Lower lobe of right lung (tissue), 2 donors: Measurements from ENCODE around the gene ANO10. TPM values are rescaled to one million over a fixed set of nuclear protein-coding genes. Genes with fewer than 3 reads are reported as not detected.

Source experiments
- ATAC-seq, 2 donors: fragments of 200-7000 bp; cut with Tn5 transposase; one replicate each; pipeline ENCODE4 v1.9.1; 2020 to 2022; ENCODE audit warnings: mild to moderate bottlenecking in 2 of 2, moderate library complexity in 2 of 2
- DNase-seq: peaks from one replicate; pipeline ENCODE4 v3.0.0-alpha.2; 2020
- H3K27ac ChIP-seq: fragments of 200-600 bp; one replicate; pipeline ENCODE4 v1.8.0; 2022
- H3K27me3 ChIP-seq: fragments of 200-600 bp; one replicate; pipeline ENCODE4 v1.8.0; 2022; ENCODE audit warnings: low read depth
- H3K36me3 ChIP-seq: fragments of 200-600 bp; one replicate; pipeline ENCODE4 v1.8.0; 2022; ENCODE audit warnings: mild to moderate bottlenecking
- H3K4me1 ChIP-seq: fragments of 200-600 bp; one replicate; pipeline ENCODE4 v1.8.0; 2022
- H3K4me3 ChIP-seq: fragments of 200-600 bp; one replicate; pipeline ENCODE4 v1.8.0; 2022; ENCODE audit warnings: mild to moderate bottlenecking
- H3K9me3 ChIP-seq: fragments of 200-600 bp; one replicate; pipeline ENCODE4 v1.8.0; 2022
- intact Hi-C: fragments of 100-400 bp; cut with DNase I; formaldehyde crosslinking; loops from one replicate; pipeline ENCODE4 v1.11.0; 2022
- total RNA-seq: library from RNA; stranded (reverse); fragmentation: NEBNext Ultra II Directional; extraction: Animal tissue kit (Norgen Biotek cat#: 25700); gene quantifications from one replicate; pipeline ENCODE4 v1.2.1, GENCODE V29; 2021
- TF ChIP-seq, protein P1 (sequence below): fragments of 200-600 bp; IDR thresholded peaks from one replicate; pipeline ENCODE4 v1.8.0; 2022; ENCODE audit warnings: antibody characterized with exemption, mild to moderate bottlenecking
- donor health status: DM: no; HTN: yes; CAD: no; lungs with severe emphysema.

Gene ANO10
- total RNA-seq, 1 donor from 2014 or later: 32.3 TPM

DNA sequence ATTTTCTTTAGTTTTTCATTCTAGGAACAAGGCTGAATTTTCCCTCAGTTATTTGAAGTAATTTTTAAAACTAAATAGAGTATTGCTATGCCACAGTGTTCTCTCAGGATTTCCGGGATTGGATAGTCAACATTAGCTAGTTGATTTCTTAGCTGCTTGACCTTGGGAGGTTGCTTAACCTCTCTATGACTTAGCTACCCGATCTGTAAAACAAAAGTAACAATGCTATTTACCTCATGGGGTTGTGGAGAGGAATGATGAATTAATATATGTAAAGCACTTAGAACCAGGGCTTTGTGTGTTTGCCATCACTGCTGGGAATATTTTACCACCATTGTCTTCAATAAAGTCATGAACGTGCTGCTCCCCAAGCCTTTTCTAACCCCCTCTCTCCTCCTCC lies 278.0 kb downstream of the ANO10 start:
- H3K27ac ChIP-seq: no peak overlapping the region
- H3K4me3 ChIP-seq: no peak overlapping the region
- intact Hi-C loops: no loop called here
- DNase-seq: no peak
- H3K9me3 ChIP-seq: peaks cover 6% of the 10 kb centered on the region
- peaks cover 10% of the 10 kb centered on the region for H3K4me1 ChIP-seq
- no peak for ATAC-seq
- H3K36me3 ChIP-seq: peaks cover 98% of the 10 kb centered on the region
- no peaks in the 10 kb centered on the region for H3K27me3 ChIP-seq
- TF ChIP-seq, protein P1, sequence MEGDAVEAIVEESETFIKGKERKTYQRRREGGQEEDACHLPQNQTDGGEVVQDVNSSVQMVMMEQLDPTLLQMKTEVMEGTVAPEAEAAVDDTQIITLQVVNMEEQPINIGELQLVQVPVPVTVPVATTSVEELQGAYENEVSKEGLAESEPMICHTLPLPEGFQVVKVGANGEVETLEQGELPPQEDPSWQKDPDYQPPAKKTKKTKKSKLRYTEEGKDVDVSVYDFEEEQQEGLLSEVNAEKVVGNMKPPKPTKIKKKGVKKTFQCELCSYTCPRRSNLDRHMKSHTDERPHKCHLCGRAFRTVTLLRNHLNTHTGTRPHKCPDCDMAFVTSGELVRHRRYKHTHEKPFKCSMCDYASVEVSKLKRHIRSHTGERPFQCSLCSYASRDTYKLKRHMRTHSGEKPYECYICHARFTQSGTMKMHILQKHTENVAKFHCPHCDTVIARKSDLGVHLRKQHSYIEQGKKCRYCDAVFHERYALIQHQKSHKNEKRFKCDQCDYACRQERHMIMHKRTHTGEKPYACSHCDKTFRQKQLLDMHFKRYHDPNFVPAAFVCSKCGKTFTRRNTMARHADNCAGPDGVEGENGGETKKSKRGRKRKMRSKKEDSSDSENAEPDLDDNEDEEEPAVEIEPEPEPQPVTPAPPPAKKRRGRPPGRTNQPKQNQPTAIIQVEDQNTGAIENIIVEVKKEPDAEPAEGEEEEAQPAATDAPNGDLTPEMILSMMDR: no peak

DNA sequence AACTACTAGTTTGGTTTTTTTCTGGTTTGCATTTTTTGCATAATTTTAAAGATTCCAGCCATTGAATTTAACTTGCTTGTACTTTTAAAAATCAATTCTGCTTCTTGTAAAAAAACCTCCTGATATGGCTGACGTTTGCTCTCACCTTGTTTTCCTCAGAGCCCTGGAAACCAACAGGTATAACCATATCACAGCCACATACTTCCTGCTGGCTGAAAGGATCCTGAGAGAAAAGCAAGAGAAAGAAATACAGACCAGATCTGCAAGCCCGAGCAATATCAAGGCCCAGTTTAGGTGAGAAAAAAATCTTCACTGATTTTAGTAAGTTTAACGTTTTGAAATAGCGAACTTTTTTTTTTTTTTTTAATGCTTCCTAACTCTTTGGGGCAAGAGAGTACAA lies 278.6 kb downstream of the ANO10 start:
- Histone ChIP-seq H3K4me3 (no peak overlapping the region), H3K4me1 (peaks cover 10% of the 10 kb centered on the region), H3K27ac (no peak overlapping the region), H3K27me3 (no peaks in the 10 kb centered on the region), H3K9me3 (peaks cover 12% of the 10 kb centered on the region), H3K36me3 (peaks cover 92% of the 10 kb centered on the region)
- no peak for ATAC-seq
- no peak for DNase-seq
- TF ChIP-seq, protein P1: no peak
- intact Hi-C loops: no loop called here

DNA sequence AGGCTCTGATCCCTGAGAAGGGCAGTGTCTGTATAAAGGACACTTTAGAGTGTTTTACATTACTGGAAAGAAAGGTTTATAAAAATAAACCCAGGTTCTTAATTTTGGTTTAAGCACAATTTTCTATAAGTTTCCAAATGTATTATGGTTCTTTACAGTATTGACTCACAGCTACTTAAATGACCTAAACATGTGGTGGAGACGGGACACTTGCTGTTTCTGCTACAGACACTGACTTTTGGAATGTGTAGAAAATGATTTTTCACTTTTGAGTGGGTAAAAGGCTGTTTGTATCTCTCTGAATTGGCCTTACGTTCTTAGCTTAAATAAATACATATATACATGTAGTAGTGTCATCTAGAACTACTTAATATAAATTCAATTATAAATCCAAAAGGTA lies 280.0 kb downstream of the ANO10 start:
- ATAC-seq: no peak
- no peak for DNase-seq
- Histone ChIP-seq H3K27ac (no peak overlapping the region), H3K9me3 (peaks cover 26% of the 10 kb centered on the region), H3K4me1 (peaks cover 10% of the 10 kb centered on the region), H3K36me3 (peaks cover 92% of the 10 kb centered on the region), H3K4me3 (no peak overlapping the region), H3K27me3 (no peaks in the 10 kb centered on the region)
- intact Hi-C loops: no loop called here
- TF ChIP-seq, protein P1: no peak

DNA sequence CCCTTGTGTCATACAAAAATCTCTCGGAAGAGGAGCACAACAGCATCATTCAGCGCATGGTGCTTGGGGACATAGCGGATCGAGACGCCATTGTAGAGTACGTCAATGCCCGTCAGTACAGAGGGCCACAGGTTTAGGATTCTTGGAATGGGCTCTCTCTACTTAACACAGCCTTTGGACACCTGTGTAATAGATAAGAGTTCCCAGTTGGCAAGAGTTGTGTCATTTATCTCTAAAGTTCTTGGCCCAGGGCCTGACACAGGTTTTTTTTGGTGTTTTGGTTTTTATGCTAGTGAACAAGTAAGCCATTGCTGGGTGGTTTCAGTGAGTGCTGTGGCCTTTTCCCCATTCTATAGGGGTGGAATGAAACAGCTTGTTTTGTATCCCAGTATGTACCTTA lies 281.4 kb downstream of the ANO10 start:
- Histone ChIP-seq H3K4me1 (peaks cover 3% of the 10 kb centered on the region), H3K27me3 (no peaks in the 10 kb centered on the region), H3K27ac (no peak overlapping the region), H3K9me3 (peaks cover 34% of the 10 kb centered on the region), H3K36me3 (peaks cover 89% of the 10 kb centered on the region), H3K4me3 (no peak overlapping the region)
- DNase-seq: no peak
- intact Hi-C loops: no loop called here
- TF ChIP-seq, protein P1: no peak
- no peak for ATAC-seq

DNA sequence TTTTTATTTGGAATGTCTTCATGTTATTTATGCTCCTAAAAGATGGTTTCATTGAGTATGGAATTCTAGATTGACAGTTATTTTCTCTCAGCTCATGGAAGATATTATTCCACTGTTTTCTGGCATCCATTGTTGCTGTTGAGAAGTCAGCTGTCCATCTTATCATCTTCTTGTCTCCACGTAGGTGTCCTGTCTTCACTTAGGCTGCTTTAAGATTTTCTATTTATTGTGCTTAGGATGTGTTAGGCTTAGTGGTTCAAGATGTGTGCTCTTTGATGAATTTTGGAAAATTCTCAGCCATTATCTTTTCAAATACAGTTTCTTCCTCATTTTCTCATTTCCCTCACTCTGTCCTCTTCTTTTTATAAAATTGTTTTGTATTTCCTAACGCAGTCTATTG lies 283.5 kb downstream of the ANO10 start:
- TF ChIP-seq, protein P1: no peak
- ATAC-seq (no peak), DNase-seq (no peak)
- Histone ChIP-seq H3K9me3 (peaks cover 45% of the 10 kb centered on the region), H3K27ac (no peak overlapping the region), H3K4me3 (no peak overlapping the region), H3K36me3 (peaks cover 89% of the 10 kb centered on the region), H3K27me3 (no peaks in the 10 kb centered on the region), H3K4me1 (no peaks in the 10 kb centered on the region)
- intact Hi-C loops: no loop called here

DNA sequence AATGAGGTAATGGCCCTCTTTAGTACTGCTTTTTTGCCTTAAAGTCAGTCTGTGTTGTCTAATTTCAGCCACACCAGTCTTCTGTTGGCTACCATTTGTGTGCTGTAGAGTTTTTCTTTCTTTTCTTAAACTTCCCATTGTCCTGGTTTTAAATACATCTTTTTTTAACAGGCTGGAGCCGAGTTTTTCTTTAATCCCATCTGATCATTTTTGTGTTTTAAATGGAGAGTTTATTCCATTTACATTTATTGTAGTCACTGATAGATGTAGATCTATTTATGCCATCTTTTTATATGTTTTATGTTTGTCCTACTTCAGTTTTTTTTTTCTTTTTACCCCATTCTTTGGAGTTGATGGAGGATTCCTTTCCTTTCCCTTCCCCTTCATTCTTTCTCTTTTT lies 286.0 kb downstream of the ANO10 start:
- Histone ChIP-seq H3K27ac (no peak overlapping the region), H3K9me3 (peaks cover 45% of the 10 kb centered on the region), H3K27me3 (no peaks in the 10 kb centered on the region), H3K36me3 (peaks cover 75% of the 10 kb centered on the region), H3K4me1 (peaks cover 4% of the 10 kb centered on the region), H3K4me3 (no peak overlapping the region)
- TF ChIP-seq, protein P1: no peak
- ATAC-seq: no peak
- no peak for DNase-seq
- intact Hi-C loops: no loop called here
